ENCODE results near the gene WFDC5.

The WFDC5 gene

GRCh38 chr20:45128099-45128498 is 13.1 kb upstream of the WFDC5 start:
- no peak for TF ChIP-seq EZH2phosphoT487 (conservative IDR thresholded peaks at IDR 0.05; ENCODE audit: low read length)
- TF ChIP-seq, protein P1, sequence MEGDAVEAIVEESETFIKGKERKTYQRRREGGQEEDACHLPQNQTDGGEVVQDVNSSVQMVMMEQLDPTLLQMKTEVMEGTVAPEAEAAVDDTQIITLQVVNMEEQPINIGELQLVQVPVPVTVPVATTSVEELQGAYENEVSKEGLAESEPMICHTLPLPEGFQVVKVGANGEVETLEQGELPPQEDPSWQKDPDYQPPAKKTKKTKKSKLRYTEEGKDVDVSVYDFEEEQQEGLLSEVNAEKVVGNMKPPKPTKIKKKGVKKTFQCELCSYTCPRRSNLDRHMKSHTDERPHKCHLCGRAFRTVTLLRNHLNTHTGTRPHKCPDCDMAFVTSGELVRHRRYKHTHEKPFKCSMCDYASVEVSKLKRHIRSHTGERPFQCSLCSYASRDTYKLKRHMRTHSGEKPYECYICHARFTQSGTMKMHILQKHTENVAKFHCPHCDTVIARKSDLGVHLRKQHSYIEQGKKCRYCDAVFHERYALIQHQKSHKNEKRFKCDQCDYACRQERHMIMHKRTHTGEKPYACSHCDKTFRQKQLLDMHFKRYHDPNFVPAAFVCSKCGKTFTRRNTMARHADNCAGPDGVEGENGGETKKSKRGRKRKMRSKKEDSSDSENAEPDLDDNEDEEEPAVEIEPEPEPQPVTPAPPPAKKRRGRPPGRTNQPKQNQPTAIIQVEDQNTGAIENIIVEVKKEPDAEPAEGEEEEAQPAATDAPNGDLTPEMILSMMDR (IDR thresholded peaks at IDR 0.05; ENCODE audit: insufficient read depth, low read length, poor library complexity, severe bottlenecking): no peak

GRCh38 chr20:45124365-45124764 is 9.4 kb upstream of the WFDC5 start, which contains the start of gene WFDC12:
WFDC12 (minus strand) TSS chr20:45124465; CDS start chr20:45124447, 18 bp downstream.
- Histone ChIP-seq H3K4me3 (ENCODE audit: insufficient read depth, low read length, poor library complexity, severe bottlenecking) (no peak within 1 kb of the TSS), H3K36me3 (ENCODE audit: low read length) (no peaks in the 10 kb centered on the region), H3K9me3 (ENCODE audit: insufficient read depth, low read length) (no peaks in the 10 kb centered on the region), H3F3A (ENCODE audit: insufficient read depth) (no peaks in the 10 kb centered on the region), H3K79me2 (ENCODE audit: insufficient read depth, low read length) (no peaks in the 10 kb centered on the region), H3K27ac (ENCODE audit: low read depth, low read length) (no peak within 1 kb of the TSS), H3K27me3 (ENCODE audit: low read length) (no peaks in the 10 kb centered on the region), H3K9ac (ENCODE audit: low read length) (no peak within 1 kb of the TSS), H3K4me2 (ENCODE audit: low read depth, low read length, poor library complexity, severe bottlenecking) (no peak within 1 kb of the TSS), H3K9me2 (replicated peaks; ENCODE audit: insufficient read depth, low read length) (no peaks in the 10 kb centered on the region), H2AFZ (ENCODE audit: low read depth, low read length, severe bottlenecking) (no peak within 1 kb of the TSS), H4K20me1 (ENCODE audit: low read depth, low read length) (no peaks in the 10 kb centered on the region)
- TF ChIP-seq, protein P1 (IDR thresholded peaks at IDR 0.05; ENCODE audit: insufficient read depth, low read length, poor library complexity, severe bottlenecking): no peak
- TF ChIP-seq EZH2phosphoT487 (conservative IDR thresholded peaks at IDR 0.05; ENCODE audit: low read length): no peak

More at GRCh38 chr20:45128099-45128498, 13.1 kb upstream of the WFDC5 start:
- Histone ChIP-seq H3K27me3 (ENCODE audit: low read length) (no peaks in the 10 kb centered on the region), H3K4me2 (ENCODE audit: low read depth, low read length, poor library complexity, severe bottlenecking) (no peak overlapping the region), H3K79me2 (ENCODE audit: insufficient read depth, low read length) (no peaks in the 10 kb centered on the region), H3K9me2 (replicated peaks; ENCODE audit: insufficient read depth, low read length) (no peaks in the 10 kb centered on the region), H3K27ac (ENCODE audit: low read depth, low read length) (no peak overlapping the region), H2AFZ (ENCODE audit: low read depth, low read length, severe bottlenecking) (no peak overlapping the region), H3K36me3 (ENCODE audit: low read length) (no peaks in the 10 kb centered on the region), H3K9ac (ENCODE audit: low read length) (no peak overlapping the region), H3K9me3 (ENCODE audit: insufficient read depth, low read length) (no peaks in the 10 kb centered on the region), H3K4me3 (ENCODE audit: insufficient read depth, low read length, poor library complexity, severe bottlenecking) (no peak overlapping the region), H3F3A (ENCODE audit: insufficient read depth) (no peaks in the 10 kb centered on the region), H4K20me1 (ENCODE audit: low read depth, low read length) (no peaks in the 10 kb centered on the region)

DNA sequence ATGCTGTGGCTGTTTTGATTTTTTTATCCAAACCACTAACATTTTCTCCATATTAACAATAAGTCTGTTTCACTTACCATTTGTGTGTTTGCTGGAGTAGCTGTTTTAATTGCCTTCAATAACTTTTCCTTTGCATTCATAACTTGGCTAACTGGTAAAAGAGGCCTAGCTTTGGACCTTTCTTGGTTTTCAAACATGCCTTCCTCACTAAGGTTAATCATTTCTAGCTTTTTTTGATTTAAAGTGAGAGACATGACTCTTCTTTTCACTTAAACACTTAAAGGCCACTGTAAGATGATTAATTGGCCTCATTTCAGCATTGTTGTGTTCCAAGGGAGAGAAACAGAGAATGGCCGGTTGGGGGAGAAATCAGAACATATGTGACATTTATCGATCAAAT is 6.4 kb upstream of the WFDC5 start:
- H2AFZ ChIP-seq (ENCODE audit: low read depth, low read length, severe bottlenecking): no peak overlapping the region
- no peaks in the 10 kb centered on the region for H3K9me2 ChIP-seq (replicated peaks; ENCODE audit: insufficient read depth, low read length)
- H3F3A ChIP-seq (ENCODE audit: insufficient read depth): no peaks in the 10 kb centered on the region
- H3K27ac ChIP-seq (ENCODE audit: low read depth, low read length): no peak overlapping the region
- H3K4me2 ChIP-seq (ENCODE audit: low read depth, low read length, poor library complexity, severe bottlenecking): no peak overlapping the region
- no peak overlapping the region for H3K9ac ChIP-seq (ENCODE audit: low read length)
- H3K9me3 ChIP-seq (ENCODE audit: insufficient read depth, low read length): no peaks in the 10 kb centered on the region
- no peaks in the 10 kb centered on the region for H3K36me3 ChIP-seq (ENCODE audit: low read length)
- no peaks in the 10 kb centered on the region for H4K20me1 ChIP-seq (ENCODE audit: low read depth, low read length)
- H3K27me3 ChIP-seq (ENCODE audit: low read length): no peaks in the 10 kb centered on the region
- H3K79me2 ChIP-seq (ENCODE audit: insufficient read depth, low read length): no peaks in the 10 kb centered on the region
- H3K4me3 ChIP-seq (ENCODE audit: insufficient read depth, low read length, poor library complexity, severe bottlenecking): no peak overlapping the region
- TF ChIP-seq EZH2phosphoT487 (conservative IDR thresholded peaks at IDR 0.05; ENCODE audit: low read length): no peak
- TF ChIP-seq, protein P1 (IDR thresholded peaks at IDR 0.05; ENCODE audit: insufficient read depth, low read length, poor library complexity, severe bottlenecking): no peak

Data from SU-DHL-6 (cell line).